Large intestine (tissue), 3 donors: ENCODE measurements around the gene TNP1. TPM values are rescaled to one million over a fixed set of nuclear protein-coding genes. Genes with fewer than 3 reads are reported as not detected.

Source experiments
- DNase-seq, 2 donors: peaks; one replicate each; pipeline versions ENCODE4 v3.0.0 to v3.0.0-alpha.2; 2013
- H3K27ac ChIP-seq: one replicate; pipeline ENCODE4 v1.5.1; 2013; ENCODE audit warnings: low read length
- H3K27me3 ChIP-seq: 2 replicates; pipeline ENCODE4 v1.6.1; 2013; ENCODE audit warnings: low read length; ENCODE audit not compliant: control insufficient read depth, insufficient read depth
- H3K36me3 ChIP-seq: 2 replicates; pipeline ENCODE4 v1.6.1; 2013; ENCODE audit warnings: low read length; ENCODE audit not compliant: control insufficient read depth, insufficient read depth
- H3K4me1 ChIP-seq: one replicate; pipeline ENCODE4 v1.6.1; 2013; ENCODE audit warnings: low read length; ENCODE audit not compliant: control insufficient read depth, insufficient read depth
- H3K4me3 ChIP-seq: one replicate; pipeline ENCODE4 v1.5.1; 2013; ENCODE audit warnings: low read length
- H3K9me3 ChIP-seq: one replicate; pipeline ENCODE4 v1.6.1; 2013; ENCODE audit warnings: mild to moderate bottlenecking, low read depth, low read length, moderate library complexity; ENCODE audit not compliant: control insufficient read depth
- WGBS: methylation state at CpG from one replicate; pipeline ENCODE4 v1.1.5; 2013; ENCODE audit warnings: low lambda C conversion rate; ENCODE audit not compliant: insufficient coverage; 5-methylcytosine and 5-hydroxymethylcytosine counted together
- polyA plus RNA-seq: library from polyadenylated mRNA; unstranded; fragments of 120-200 nt; gene quantifications from one replicate; pipeline ENCODE4 v1.2.1, GENCODE V29; 2013

Gene TNP1
- polyA plus RNA-seq, 1 donor = not detected

DNA sequence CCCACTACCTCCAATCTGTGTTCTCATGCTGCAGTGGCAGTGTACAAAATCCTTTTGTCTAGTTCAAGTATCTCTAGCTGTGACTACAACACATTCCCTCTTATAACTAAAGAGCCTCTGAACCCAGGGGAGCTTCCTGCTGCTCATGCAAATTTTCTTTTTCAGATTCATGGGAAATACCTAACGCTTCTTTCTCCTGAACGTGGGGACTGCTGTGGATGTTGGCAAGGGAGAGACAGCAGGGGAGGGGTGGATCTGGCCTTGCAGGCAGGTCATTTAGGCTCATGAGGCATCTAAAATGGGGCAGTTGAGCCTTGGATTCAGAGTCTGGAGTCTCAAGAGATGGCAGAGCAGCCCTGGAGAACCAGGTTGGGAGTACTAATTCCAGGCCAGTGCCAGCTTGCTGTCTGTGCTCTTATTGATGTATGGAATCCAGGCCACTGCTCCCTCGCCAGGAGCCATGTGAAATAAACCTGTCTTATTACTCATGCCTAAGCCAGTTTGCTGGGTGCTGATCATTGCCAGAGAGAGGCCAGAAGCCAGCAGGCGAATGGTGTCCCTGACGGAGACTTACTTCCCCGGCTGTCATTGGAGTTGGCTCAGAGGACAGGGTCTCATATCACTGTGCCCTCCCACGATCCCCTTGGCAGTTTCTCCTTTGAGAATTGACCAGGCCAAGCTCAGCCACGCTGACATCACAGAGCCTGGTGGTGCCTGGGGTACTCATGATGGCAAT, 29.2 kb upstream of the TNP1 start:
- no peaks in the 10 kb centered on the region for H3K27me3 ChIP-seq
- no peak overlapping the region for H3K27ac ChIP-seq
- WGBS = no CpG with 5 or more reads among the region's 8 CpGs
- H3K9me3 ChIP-seq = no peaks in the 10 kb centered on the region
- no peak for DNase-seq
- H3K4me3 ChIP-seq = no peak overlapping the region
- H3K36me3 ChIP-seq = no peaks in the 10 kb centered on the region
- H3K4me1 ChIP-seq = no peaks in the 10 kb centered on the region

DNA sequence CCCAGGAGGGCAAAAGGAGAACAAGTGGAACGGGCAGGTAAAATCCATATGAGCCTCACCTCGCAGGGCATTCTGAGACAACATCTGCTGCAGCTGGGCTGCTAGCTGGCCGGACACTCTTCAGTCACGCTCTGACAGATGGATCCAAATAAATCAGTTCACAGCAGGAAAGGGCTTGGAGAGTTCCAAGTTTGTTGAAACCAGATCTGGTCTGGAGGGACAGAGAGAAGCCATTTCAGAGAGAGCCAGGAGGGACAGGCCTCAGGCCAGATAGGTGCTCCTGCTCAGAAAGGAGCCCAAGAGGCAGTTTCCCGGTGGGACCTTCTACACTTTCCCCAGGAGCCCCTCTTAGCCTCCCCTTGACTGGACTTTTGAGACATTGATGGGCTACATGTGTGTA, 28.2 kb upstream of the TNP1 start:
- Histone ChIP-seq H3K36me3 (no peaks in the 10 kb centered on the region), H3K27me3 (no peaks in the 10 kb centered on the region), H3K27ac (no peak overlapping the region), H3K4me1 (no peaks in the 10 kb centered on the region), H3K9me3 (no peaks in the 10 kb centered on the region), H3K4me3 (no peak overlapping the region)
- WGBS = no CpG with 5 or more reads among the region's 5 CpGs
- no peak for DNase-seq

DNA sequence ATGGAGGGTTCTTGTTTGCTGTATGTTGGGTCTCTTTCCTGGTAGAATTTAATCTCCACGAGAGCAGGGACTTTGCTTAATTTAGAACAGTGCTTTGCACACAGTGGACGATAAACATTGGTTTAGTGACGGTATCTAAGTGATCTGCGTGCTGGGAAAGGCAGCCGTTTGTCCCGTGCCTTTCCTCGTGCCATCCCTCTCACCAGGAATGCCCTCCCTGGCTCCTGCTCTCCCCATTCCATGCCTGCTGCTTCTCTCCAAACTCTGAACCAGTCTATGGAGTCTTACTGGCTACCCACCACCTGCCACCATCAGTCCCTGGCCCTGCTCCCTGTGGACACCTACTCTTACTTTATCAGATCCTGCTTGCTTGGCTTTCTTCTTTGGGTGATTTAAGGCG, 27.3 kb upstream of the TNP1 start:
- H3K9me3 ChIP-seq = no peaks in the 10 kb centered on the region
- H3K4me1 ChIP-seq = no peaks in the 10 kb centered on the region
- no peaks in the 10 kb centered on the region for H3K27me3 ChIP-seq
- DNase-seq = no peak
- H3K36me3 ChIP-seq = no peaks in the 10 kb centered on the region
- H3K4me3 ChIP-seq = no peak overlapping the region
- H3K27ac ChIP-seq = no peak overlapping the region
- 60% methylated on average over 1 of the region's 8 CpGs for WGBS

DNA sequence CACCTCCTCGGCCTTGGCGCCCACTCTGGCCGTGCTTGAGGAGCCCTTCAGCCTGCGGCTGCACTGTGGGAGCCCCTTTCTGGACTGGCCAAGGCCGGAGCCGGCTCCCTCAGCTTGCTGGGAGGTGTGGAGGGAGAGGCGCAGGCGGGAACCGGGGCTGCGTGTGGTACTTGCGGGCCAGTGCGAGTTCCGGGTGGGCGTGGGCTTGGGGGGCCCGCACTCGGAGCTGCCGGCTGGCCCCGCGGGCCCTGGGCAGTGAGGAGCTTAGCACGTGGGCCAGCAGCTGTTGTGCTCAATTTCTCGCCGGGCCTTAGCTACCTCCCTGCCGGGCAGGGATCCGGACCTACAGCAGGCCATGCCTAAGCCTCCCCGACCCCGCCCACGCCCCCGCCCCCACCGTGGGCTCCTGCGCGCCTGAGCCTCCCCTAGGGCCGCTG, 25.3 kb upstream of the TNP1 start:
- WGBS = no CpG with 5 or more reads among the region's 32 CpGs
- no peaks in the 10 kb centered on the region for H3K27me3 ChIP-seq
- no peak for DNase-seq

DNA sequence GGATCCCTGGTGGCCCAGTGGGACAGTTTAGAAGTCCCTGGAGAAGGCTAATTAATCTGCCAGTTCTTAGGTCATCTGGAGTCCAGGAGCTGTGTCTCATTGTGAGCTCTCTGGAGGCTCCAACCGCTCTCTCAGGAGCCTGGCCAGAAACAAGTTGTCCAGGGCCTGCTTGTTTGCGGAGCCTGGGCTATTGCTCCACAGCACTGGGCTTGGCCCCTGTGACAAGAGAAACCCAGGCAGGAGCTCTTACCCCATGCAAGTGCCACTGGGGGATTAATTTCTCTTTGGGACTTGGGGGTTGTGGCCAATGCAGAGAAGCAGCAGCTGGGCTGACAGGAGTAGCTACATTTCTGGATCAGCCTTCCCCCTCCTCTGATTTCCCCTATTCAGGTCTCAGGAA, 24.5 kb upstream of the TNP1 start:
- no peaks in the 10 kb centered on the region for H3K4me1 ChIP-seq
- no peak overlapping the region for H3K4me3 ChIP-seq
- no peaks in the 10 kb centered on the region for H3K36me3 ChIP-seq
- H3K9me3 ChIP-seq = no peaks in the 10 kb centered on the region
- H3K27ac ChIP-seq = no peak overlapping the region
- no peaks in the 10 kb centered on the region for H3K27me3 ChIP-seq
- no CpG with 5 or more reads among the region's 2 CpGs for WGBS
- no peak for DNase-seq

More for the DNA sequence above, 25.3 kb upstream of the TNP1 start:
- H3K27ac ChIP-seq = no peak overlapping the region
- no peak overlapping the region for H3K4me3 ChIP-seq
- no peaks in the 10 kb centered on the region for H3K9me3 ChIP-seq
- no peaks in the 10 kb centered on the region for H3K36me3 ChIP-seq
- no peaks in the 10 kb centered on the region for H3K4me1 ChIP-seq

DNA sequence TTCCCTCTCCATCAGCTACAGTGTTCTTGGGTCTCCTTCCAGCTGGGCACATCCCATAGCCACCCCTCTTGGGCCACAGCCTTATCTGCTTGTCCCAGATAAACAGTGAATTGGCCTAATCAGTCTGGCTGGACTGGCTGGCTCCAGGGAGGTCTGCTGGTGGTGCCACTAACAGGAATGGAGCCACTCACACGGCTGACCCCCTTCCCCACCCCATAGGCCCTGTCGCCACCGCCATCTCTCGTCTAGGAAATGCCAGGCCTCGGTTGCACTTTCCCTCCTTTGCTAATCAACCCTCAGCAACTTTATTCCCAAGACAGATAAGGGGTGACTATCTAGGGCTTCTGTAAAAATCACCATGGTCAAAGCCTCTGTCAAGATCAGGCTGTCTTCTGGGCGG, 23.0 kb upstream of the TNP1 start:
- no CpG with 5 or more reads among the region's 6 CpGs for WGBS
- Histone ChIP-seq H3K27ac (no peak overlapping the region), H3K4me3 (no peak overlapping the region), H3K9me3 (no peaks in the 10 kb centered on the region), H3K4me1 (no peaks in the 10 kb centered on the region), H3K36me3 (no peaks in the 10 kb centered on the region), H3K27me3 (no peaks in the 10 kb centered on the region)
- no peak for DNase-seq

DNA sequence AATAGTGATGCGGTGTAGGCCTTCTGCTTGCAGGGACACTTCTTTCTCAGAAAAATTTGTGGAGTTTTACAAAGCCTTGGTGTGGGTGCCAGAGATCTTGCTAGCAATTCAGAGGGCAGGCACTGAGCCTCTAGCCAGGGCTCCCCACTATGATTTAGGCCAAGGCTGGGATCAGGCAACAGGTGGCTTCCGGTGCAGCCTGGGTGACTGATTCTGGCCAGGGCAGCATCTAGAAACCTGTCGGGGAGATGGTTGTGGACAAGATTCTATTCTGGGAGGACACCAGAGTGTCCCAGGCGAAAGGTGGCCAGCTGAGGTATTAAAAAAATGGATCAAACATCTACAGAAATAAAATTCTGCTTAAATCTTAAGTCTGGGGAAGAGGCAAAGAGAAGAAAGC, 21.5 kb upstream of the TNP1 start:
- no peak overlapping the region for H3K4me3 ChIP-seq
- no peak for DNase-seq
- no peaks in the 10 kb centered on the region for H3K4me1 ChIP-seq
- H3K36me3 ChIP-seq = no peaks in the 10 kb centered on the region
- H3K27me3 ChIP-seq = no peaks in the 10 kb centered on the region
- no CpG with 5 or more reads among the region's 4 CpGs for WGBS
- H3K27ac ChIP-seq = no peak overlapping the region
- no peaks in the 10 kb centered on the region for H3K9me3 ChIP-seq

DNA sequence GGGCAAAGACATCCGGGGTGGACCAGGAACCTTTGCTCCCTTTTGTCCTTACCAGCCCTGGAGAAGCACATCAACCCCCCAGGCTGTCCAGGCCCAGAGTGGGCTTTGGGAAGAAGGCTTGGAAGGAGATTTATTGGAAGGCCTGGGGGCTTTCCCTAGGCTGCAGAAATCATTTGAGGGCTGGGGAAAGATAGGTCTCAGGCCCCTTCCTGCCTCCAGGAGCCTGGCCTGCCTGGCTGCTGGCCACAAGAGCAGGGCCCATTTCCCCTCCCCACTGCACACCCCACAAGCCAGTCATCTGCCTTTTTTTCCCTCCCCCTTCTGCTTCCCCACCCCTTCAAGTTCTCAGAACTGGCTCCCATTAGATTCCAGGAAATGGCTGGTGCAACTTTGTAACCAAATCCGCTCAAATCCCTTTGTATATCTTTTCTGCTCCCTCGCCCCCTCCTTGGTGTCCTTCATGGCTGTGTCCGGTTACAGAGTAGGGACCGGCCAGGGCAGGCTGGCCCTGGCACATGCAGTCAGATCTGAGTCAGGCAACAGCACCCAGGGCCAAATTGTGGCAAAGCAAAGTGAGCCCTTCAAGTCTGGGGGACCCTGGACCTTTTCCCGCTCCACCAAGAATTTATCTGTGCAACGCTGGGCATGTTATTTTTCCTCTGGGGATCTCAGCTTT, 20.8 kb upstream of the TNP1 start:
- Histone ChIP-seq H3K27me3 (no peaks in the 10 kb centered on the region), H3K36me3 (no peaks in the 10 kb centered on the region), H3K4me1 (no peaks in the 10 kb centered on the region), H3K9me3 (no peaks in the 10 kb centered on the region), H3K4me3 (no peak overlapping the region), H3K27ac (no peak overlapping the region)
- DNase-seq = peak; percentile 16 to 39
- WGBS = 100% methylated on average over 1 of the region's 7 CpGs

DNA sequence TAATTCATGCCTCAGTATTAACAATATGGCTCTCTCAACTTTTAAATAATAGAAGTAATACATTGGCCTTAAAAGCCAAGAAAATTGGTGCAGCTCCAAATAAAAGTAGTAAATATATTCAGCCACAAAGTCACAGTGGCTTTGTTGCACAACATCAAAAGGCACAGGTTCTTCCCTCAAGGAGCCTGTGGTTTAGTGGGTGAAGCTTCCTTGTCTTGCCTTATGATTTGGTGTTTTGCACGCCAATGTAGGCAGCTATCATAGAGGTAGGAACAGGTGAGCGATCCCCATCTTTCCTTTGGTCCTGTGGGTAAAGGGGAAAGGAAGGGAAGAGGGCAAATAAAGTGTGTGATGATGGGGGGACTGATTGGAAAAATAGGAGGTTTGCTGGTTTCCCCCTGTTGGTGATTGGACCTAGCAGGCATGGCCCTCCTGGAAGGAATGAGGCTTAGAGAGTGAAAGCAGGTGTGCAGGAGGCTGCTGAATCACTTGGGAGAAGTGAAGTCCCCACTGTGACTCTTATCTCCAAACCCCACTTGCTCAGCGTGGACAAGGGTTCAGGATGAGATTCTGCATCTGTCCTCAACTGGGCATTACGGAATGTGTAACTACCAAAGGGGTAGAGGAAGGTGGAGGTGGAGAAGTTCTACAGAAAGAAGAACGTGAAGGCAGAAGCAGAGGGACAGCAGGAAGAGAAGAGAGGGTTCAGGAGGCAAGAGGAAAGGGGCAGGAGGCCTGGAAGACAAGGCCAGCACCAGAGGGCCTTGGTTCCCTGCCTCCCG, 20.1 kb upstream of the TNP1 start:
- no peaks in the 10 kb centered on the region for H3K4me1 ChIP-seq
- no peaks in the 10 kb centered on the region for H3K9me3 ChIP-seq
- no peak for DNase-seq
- no peak overlapping the region for H3K27ac ChIP-seq
- H3K27me3 ChIP-seq = no peaks in the 10 kb centered on the region
- no peak overlapping the region for H3K4me3 ChIP-seq
- H3K36me3 ChIP-seq = no peaks in the 10 kb centered on the region
- WGBS = 100% methylated on average over 2 of the region's 6 CpGs

DNA sequence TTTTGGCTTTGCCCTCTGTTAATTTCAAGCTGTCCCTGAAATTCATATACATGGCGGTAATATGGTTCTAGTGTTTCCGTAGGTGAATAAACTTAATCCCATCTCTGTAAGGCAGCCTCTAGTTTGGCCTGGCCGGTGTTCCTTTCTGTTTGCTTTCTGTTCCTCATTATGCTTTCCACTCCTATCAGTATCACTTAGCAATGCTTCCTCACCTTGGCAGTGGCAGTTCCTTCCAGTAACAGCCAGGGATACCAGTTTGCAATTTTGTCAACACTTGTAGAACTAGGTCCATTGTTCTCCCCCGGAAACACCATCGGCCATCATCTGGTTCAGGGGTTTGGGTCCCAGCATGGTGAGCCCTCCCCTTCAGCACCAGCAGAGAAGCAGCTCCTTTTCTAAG, 18.2 kb upstream of the TNP1 start:
- WGBS = 100% methylated on average over 1 of the region's 5 CpGs
- no peak for DNase-seq
- Histone ChIP-seq H3K36me3 (no peaks in the 10 kb centered on the region), H3K27me3 (no peaks in the 10 kb centered on the region), H3K4me1 (peaks cover 6% of the 10 kb centered on the region), H3K27ac (no peak overlapping the region), H3K4me3 (no peak overlapping the region), H3K9me3 (no peaks in the 10 kb centered on the region)
